K562 (cell line): ENCODE measurements around the gene ATF5. TPM values are rescaled to one million over a fixed set of nuclear protein-coding genes. Genes with fewer than 3 reads are reported as not detected.

Source experiments
- ATAC-seq: fragments of 200-7000 bp; cut with Tn5 transposase; 3 replicates; pipeline ENCODE4 v1.9.1; 2020; ENCODE audit warnings: moderate library complexity
- BruUV-seq: library from RNA; stranded (reverse); fragments of 400-500 nt; replicated peaks from 2 replicates; lab custom pipeline; 2021; lab: Mats Ljungman, UMichigan
- CTCF ChIA-PET: fragments of 300-600 bp; formaldehyde crosslinking; extraction: SDS; loops from one replicate; lab custom pipeline; 2021; ENCODE audit warnings: low intra/inter-chr PET ratio; lab: Yijun Ruan, JAX
- POLR2A ChIA-PET: fragments of 300-600, 350-650 bp; sonication (Branson Sonifier 250); formaldehyde crosslinking; extraction: SDS; loops from one replicate; lab custom pipeline; 2021; ENCODE audit warnings: antibody characterized with exemption, inconsistent platforms; lab: Yijun Ruan, JAX
- DNase-seq, 4 experiments: peaks; one replicate each; pipeline versions ENCODE4 v3.0.0 to v3.0.0-alpha.2; 2011 to 2018; ENCODE audit warnings: low spot score in 3 of 4, mixed read lengths in 3 of 4; ENCODE audit errors: extremely low read depth in 1 of 4
- FAIRE-seq: peaks from 2 replicates; lab custom pipeline; 2011; peaks lifted over from hg19 to GRCh38; lab: Jason Lieb, UNC
- H2AFZ ChIP-seq: 2 replicates; pipeline ENCODE4 v1.6.0; 2011; ENCODE audit warnings: low read depth, low read length, control low read depth, inconsistent platforms
- H3K27ac ChIP-seq: fragments of 200-600 bp; 3 replicates; pipeline ENCODE4 v1.8.0; 2011; ENCODE audit warnings: low read depth, mild to moderate bottlenecking, control low read depth, inconsistent platforms, low read length, moderate library complexity, mixed read lengths; ENCODE audit errors: extremely low read depth
- H3K27me3 ChIP-seq, 2 experiments: fragments of 300-600 bp in 1 of 2; 2 replicates in 1 of 2; 3 replicates in 1 of 2; pipeline versions ENCODE4 v1.6.0 to v1.8.0; 2011; ENCODE audit warnings: inconsistent platforms in 2 of 2, low read length in 2 of 2, mild to moderate bottlenecking in 1 of 2, mixed read lengths in 1 of 2, moderate library complexity in 1 of 2; ENCODE audit not compliant: control insufficient read depth in 2 of 2, insufficient read depth in 2 of 2
- H3K36me3 ChIP-seq: fragments of 300-600 bp; 3 replicates; pipeline ENCODE4 v1.8.0; 2011; ENCODE audit warnings: mild to moderate bottlenecking, low read length, inconsistent platforms; ENCODE audit not compliant: control insufficient read depth, insufficient read depth
- H3K4me1 ChIP-seq, 2 experiments: fragments of 200-600 bp in 1 of 2; replicated peaks in 1 of 2; 2 replicates in 1 of 2; 3 replicates in 1 of 2; pipeline versions ENCODE4 v1.5.1 to v1.8.0; 2011; ENCODE audit warnings: inconsistent platforms in 2 of 2, low read length in 2 of 2, mild to moderate bottlenecking in 1 of 2, mixed read lengths in 1 of 2, moderate library complexity in 1 of 2; ENCODE audit not compliant: control insufficient read depth in 2 of 2, insufficient read depth in 2 of 2
- H3K4me2 ChIP-seq: 2 replicates; pipeline ENCODE4 v1.6.1; 2011; ENCODE audit warnings: low read length, control low read depth, inconsistent platforms, mixed read lengths; ENCODE audit not compliant: insufficient read depth
- H3K4me3 ChIP-seq: fragments of 200-600 bp; sonication (generic), shearing (Covaris generic); 2 replicates; pipeline ENCODE4 v1.5.1; 2016; ENCODE audit warnings: control low read depth, inconsistent platforms
- H3K79me2 ChIP-seq: fragments of 200-600 bp; 3 replicates; pipeline ENCODE4 v1.8.0; 2011; ENCODE audit warnings: low read length, inconsistent platforms; ENCODE audit not compliant: control insufficient read depth, insufficient read depth
- H3K9ac ChIP-seq, 2 experiments: 2 replicates each; pipeline versions ENCODE4 v1.6.0 to v1.6.1; 2011; ENCODE audit warnings: low read depth in 2 of 2, low read length in 2 of 2, control low read depth in 1 of 2, inconsistent platforms in 1 of 2, mild to moderate bottlenecking in 1 of 2, mixed read lengths in 1 of 2; ENCODE audit not compliant: insufficient read depth in 1 of 2
- H3K9me1 ChIP-seq: one replicate; pipeline ENCODE4 v1.6.0; 2011; ENCODE audit warnings: inconsistent platforms, mild to moderate bottlenecking, low read length, moderate library complexity; ENCODE audit not compliant: control insufficient read depth, insufficient read depth
- H3K9me3 ChIP-seq: replicated peaks from 2 replicates; pipeline ENCODE4 v1.5.1; 2011; ENCODE audit warnings: low read depth, low read length, inconsistent platforms; ENCODE audit not compliant: control insufficient read depth, insufficient read depth
- H4K20me1 ChIP-seq: replicated peaks from 2 replicates; pipeline ENCODE4 v1.6.1; 2011; ENCODE audit warnings: low read length, inconsistent platforms, mixed read lengths; ENCODE audit not compliant: control insufficient read depth, insufficient read depth
- TAL1 ChIP-seq: fragments of 450-650 bp; IDR thresholded peaks from 2 replicates; pipeline ENCODE4 v1.6.1; 2016; ENCODE audit warnings: mild to moderate bottlenecking
- WGBS: fragments of 100-300 bp; shearing (Covaris generic); methylation state at CpG from one replicate; pipeline ENCODE4 v1.1.6; 2016; ENCODE audit warnings: low coverage, mixed read lengths; ENCODE audit not compliant: insufficient coverage; ENCODE audit errors: missing lambda C conversion rate; 5-methylcytosine and 5-hydroxymethylcytosine counted together
- in situ Hi-C: fragments of 300-500 bp; cut with MboI; formaldehyde crosslinking; loops from 4 replicates; pipeline ENCODE4 v1.15.0; 2018; ENCODE audit warnings: inconsistent platforms, mixed read lengths
- intact Hi-C: fragments of 100-400 bp; cut with micrococcal nuclease; formaldehyde crosslinking; loops from 2 replicates; pipeline ENCODE4 v1.14.2; 2022
- polyA plus RNA-seq, 8 experiments: library from polyadenylated mRNA; depleted of rRNA in 4 of 8; stranded (reverse) in 5 of 8; unstranded in 3 of 8; fragments of >200 nt; fragmentation: Nextera tagmentation in 2 of 8; fragmentation: Illumina TruSeq in 1 of 8; extraction: Ambion mirVana in 2 of 8; extraction: Trizol in 1 of 8; gene quantifications; 2 replicates each; pipeline versions ENCODE4 v1.2.1 to v1.2.3, GENCODE V29; 2011 to 2014; ENCODE audit warnings: inconsistent platforms in 1 of 8, missing spikeins in 1 of 8
- total RNA-seq, 7 experiments: library from RNA; depleted of rRNA in 6 of 7; stranded (reverse); fragments of >200 nt in 6 of 7; fragmentation: Illumina TruSeq in 2 of 7; extraction: Trizol in 2 of 7; gene quantifications; 2 replicates each; pipeline versions ENCODE4 v1.2.1 to v1.2.3, GENCODE V29; 2011 to 2021; ENCODE audit warnings: low replicate concordance in 1 of 7
- TF ChIP-seq, protein P1 (sequence below), 2 experiments: fragments of 450-650 bp; conservative IDR thresholded peaks; 2 replicates each; pipeline ENCODE4 v1.6.1; 2017; ENCODE audit warnings: mild to moderate bottlenecking in 2 of 2, moderate library complexity in 2 of 2

Gene ATF5
- total and polyA plus RNA-seq, 9 of the 15 experiments (the other 6 are each of a cell fraction or from before 2014, with no cell fraction given) = 3.0 to 57.6 (median 11.1) TPM

DNA sequence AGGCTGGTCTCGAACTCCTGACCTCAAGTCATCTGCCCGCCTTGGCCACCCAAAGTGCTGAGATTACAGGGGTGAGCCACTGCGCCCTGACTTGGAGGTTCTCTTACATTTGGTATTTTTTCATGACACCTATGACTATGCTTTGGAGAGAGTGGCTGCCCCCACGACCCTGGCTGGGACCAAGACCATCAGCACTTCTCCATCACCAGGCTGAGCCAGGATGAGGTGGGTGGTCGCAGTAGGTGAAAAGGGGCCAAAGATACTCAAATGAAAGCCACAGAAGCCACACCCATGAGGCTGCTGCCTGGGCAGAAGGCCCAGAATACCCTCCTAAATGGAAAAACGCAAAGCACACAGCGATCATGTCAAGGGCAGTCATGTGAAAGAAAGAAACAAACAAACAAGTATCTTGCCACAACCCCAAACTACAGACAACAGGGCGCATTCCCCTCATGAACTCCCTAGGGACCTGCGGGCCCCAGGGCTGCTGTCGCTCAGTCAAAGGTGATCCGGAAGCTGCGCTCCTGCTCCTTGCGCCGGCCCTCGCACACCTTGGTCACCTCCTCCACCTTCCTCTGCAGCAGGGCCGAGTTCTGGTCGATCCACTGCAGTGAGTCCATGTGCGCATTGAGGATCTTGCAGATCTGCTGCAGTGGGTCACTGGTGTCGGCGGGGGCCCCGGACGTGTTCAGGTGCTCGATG, 21.1 kb upstream of the ATF5 start:
- 96% methylated on average over 20 of the region's 23 CpGs for WGBS

More for the DNA sequence above, 21.1 kb upstream of the ATF5 start:
- peaks cover 22% of the 10 kb centered on the region for H4K20me1 ChIP-seq
- no peaks in the 10 kb centered on the region for H3K9me1 ChIP-seq
- CTCF ChIA-PET = no interaction called here
- no TSS peak for BruUV-seq
- H3K36me3 ChIP-seq = peaks cover 65% of the 10 kb centered on the region; the same call in 2 of the 3 replicates
- H3K4me2 ChIP-seq = no peak overlapping the region
- intact Hi-C loops = no loop called here
- H2AFZ ChIP-seq = no peak overlapping the region
- H3K27me3 ChIP-seq = no peaks in the 10 kb centered on the region
- in situ Hi-C loops = no loop called here
- H3K79me2 ChIP-seq = peaks cover 26% of the 10 kb centered on the region
- FAIRE-seq = no peak
- H3K9me3 ChIP-seq = no peaks in the 10 kb centered on the region
- peak overlapping the region in 1 of 2 experiments; percentile 28; a peak in 1 of 4 replicates for H3K9ac ChIP-seq
- POLR2A ChIA-PET = interaction anchor here (0.8 to 13.2 kb wide), 3 partner anchors 12 to 21 kb away, joined by 4 to 105 read pairs (median 18); partner anchors contain the start of genes ATF5 and NUP62
- no peak for ATAC-seq
- DNase-seq = no peak
- peaks cover 0 to 21% of the 10 kb centered on the region in 2 experiments; a peak in 3 of 5 replicates for H3K4me1 ChIP-seq
- no peak overlapping the region for H3K4me3 ChIP-seq
- TF ChIP-seq TAL1 = no peak
- TF ChIP-seq, protein P1, sequence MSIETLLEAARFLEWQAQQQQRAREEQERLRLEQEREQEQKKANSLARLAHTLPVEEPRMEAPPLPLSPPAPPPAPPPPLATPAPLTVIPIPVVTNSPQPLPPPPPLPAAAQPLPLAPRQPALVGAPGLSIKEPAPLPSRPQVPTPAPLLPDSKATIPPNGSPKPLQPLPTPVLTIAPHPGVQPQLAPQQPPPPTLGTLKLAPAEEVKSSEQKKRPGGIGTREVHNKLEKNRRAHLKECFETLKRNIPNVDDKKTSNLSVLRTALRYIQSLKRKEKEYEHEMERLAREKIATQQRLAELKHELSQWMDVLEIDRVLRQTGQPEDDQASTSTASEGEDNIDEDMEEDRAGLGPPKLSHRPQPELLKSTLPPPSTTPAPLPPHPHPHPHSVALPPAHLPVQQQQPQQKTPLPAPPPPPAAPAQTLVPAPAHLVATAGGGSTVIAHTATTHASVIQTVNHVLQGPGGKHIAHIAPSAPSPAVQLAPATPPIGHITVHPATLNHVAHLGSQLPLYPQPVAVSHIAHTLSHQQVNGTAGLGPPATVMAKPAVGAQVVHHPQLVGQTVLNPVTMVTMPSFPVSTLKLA (conservative IDR thresholded peaks at IDR 0.05) = no peak
- no peak overlapping the region for H3K27ac ChIP-seq
